ENCODE measurements around the gene CCDC50. TPM values are rescaled to one million over a fixed set of nuclear protein-coding genes. Genes with fewer than 3 reads are reported as not detected.

Gene CCDC50
- total and polyA plus RNA-seq, 2 donors (not counting 3 experiments of a cell fraction or from before 2014, with no cell fraction given), result 44.4 to 137 TPM

DNA sequence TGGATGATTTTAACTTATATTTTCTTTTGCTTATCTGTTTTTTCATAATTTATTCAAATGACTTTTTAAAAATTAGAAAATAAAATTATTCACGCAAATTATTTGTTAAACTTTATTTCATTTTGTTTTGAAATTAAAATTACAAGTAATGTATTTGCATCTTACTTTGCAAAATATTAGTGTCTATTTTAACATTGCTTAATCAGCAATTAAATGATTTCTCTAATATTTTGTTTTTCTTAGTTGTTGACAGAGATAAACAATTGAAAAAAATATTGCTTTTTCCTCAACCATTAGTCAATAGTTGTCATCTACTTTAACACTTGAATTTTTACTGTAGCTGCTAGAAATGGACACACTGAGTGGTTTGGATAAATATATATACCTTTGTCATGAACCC is 99.0 kb downstream of the CCDC50 start:
- ChIA-PET CTCF (interaction anchor here (0.6 to 1.2 kb wide), 2 partner anchors 292 to 1262 kb away, joined by 3 to 4 read pairs; no protein-coding TSS in a partner anchor), POLR2A (no interaction called here)
- TF ChIP-seq, protein P1, sequence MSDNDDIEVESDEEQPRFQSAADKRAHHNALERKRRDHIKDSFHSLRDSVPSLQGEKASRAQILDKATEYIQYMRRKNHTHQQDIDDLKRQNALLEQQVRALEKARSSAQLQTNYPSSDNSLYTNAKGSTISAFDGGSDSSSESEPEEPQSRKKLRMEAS (IDR thresholded peaks at IDR 0.05; ENCODE audit: insufficient read depth, insufficient read length), result no peak
- TF ChIP-seq GATA2 (IDR thresholded peaks at IDR 0.05; ENCODE audit: insufficient read depth, insufficient read length, low read depth, low read length) (no peak), POLR2A (IDR thresholded peaks at IDR 0.05; ENCODE audit: low read depth, low read length) (no peak), FOS (IDR thresholded peaks at IDR 0.05; ENCODE audit: borderline replicate concordance, insufficient read depth, low read length) (no peak), MYC (IDR thresholded peaks at IDR 0.05; ENCODE audit: low read depth, low read length) (no peak), EZH2 (IDR thresholded peaks at IDR 0.05; ENCODE audit: borderline replicate concordance, low read depth, low read length, severe bottlenecking) (no peak), POLR2AphosphoS5 (IDR thresholded peaks at IDR 0.05; ENCODE audit: insufficient read depth, low read depth, low read length) (no peak), JUN (IDR thresholded peaks at IDR 0.05; ENCODE audit: borderline replicate concordance, insufficient read depth, insufficient read length, low read depth) (no peak)
- TF ChIP-seq, protein P2, sequence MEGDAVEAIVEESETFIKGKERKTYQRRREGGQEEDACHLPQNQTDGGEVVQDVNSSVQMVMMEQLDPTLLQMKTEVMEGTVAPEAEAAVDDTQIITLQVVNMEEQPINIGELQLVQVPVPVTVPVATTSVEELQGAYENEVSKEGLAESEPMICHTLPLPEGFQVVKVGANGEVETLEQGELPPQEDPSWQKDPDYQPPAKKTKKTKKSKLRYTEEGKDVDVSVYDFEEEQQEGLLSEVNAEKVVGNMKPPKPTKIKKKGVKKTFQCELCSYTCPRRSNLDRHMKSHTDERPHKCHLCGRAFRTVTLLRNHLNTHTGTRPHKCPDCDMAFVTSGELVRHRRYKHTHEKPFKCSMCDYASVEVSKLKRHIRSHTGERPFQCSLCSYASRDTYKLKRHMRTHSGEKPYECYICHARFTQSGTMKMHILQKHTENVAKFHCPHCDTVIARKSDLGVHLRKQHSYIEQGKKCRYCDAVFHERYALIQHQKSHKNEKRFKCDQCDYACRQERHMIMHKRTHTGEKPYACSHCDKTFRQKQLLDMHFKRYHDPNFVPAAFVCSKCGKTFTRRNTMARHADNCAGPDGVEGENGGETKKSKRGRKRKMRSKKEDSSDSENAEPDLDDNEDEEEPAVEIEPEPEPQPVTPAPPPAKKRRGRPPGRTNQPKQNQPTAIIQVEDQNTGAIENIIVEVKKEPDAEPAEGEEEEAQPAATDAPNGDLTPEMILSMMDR (IDR thresholded peaks at IDR 0.05; ENCODE audit: extremely low read depth in 1 of 2, insufficient read depth in 1 of 2, low read depth in 1 of 2, low read length in 2 of 2), result no peak
- no peaks in the 10 kb centered on the region for H3K9me3 ChIP-seq (replicated peaks; ENCODE audit: control insufficient read depth, insufficient read depth, low read length)
- H3K9ac ChIP-seq (replicated peaks; ENCODE audit: extremely low read depth, insufficient read depth, low read length), result no peak overlapping the region
- H3K27me3 ChIP-seq (ENCODE audit: control insufficient read depth in 2 of 2, insufficient read depth in 2 of 2, low read length in 2 of 2), result peaks cover 0 to 2% of the 10 kb centered on the region in 2 experiments
- no peaks in the 10 kb centered on the region for H4K20me1 ChIP-seq (replicated peaks; ENCODE audit: control insufficient read depth, extremely low read depth, insufficient read depth, low read length)
- DNase-seq (ENCODE audit: low read depth, low spot score), result no peak
- BruUV-seq (replicated peaks), result no TSS peak
- no peak for FAIRE-seq
- dilution Hi-C loops (cut with MboI; ENCODE audit: extremely low pct_ligation_motif_present, low sequenced_read_pairs), result no loop called here
- no peaks in the 10 kb centered on the region for H3K36me3 ChIP-seq (ENCODE audit: control insufficient read depth in 2 of 2, extremely low read depth in 1 of 2, insufficient read depth in 2 of 2, low read length in 2 of 2)
- no peaks in the 10 kb centered on the region for H3K4me1 ChIP-seq (ENCODE audit: control insufficient read depth, extremely low read depth, insufficient read depth, low read length)
- H3K79me2 ChIP-seq (ENCODE audit: control insufficient read depth, insufficient read depth, low read length), result no peaks in the 10 kb centered on the region
- H3K9me1 ChIP-seq (replicated peaks; ENCODE audit: control insufficient read depth, extremely low read depth, insufficient read depth, low read length), result no peaks in the 10 kb centered on the region
- H3K4me2 ChIP-seq (ENCODE audit: insufficient read depth, low read length), result no peak overlapping the region
- no peak overlapping the region for H3K4me3 ChIP-seq (replicated peaks in 1 of 3; ENCODE audit: insufficient read depth in 1 of 3, low read depth in 1 of 3, low read length in 3 of 3)
- H3K27ac ChIP-seq (ENCODE audit: insufficient read depth, low read depth, low read length), result no peak overlapping the region
- intact Hi-C loops (cut with micrococcal nuclease), result loop anchor here (10.0 kb wide), 1 partner anchor 363 kb away; no protein-coding TSS in a partner anchor
- no peak overlapping the region for H2AFZ ChIP-seq (ENCODE audit: low read depth, low read length)

Data from endothelial cell of umbilical vein (primary cell).